Skeletal muscle satellite cell (primary cell): Measurements from ENCODE around the gene NUP133.
"Not testable (repeated sequence)": the region's sequence is repeated elsewhere in the genome, so short reads cannot be mapped to it uniquely, and the experiment has no call there.

Experiments
- H3K27me3 ChIP-seq: 2 replicates; pipeline ENCODE4 v1.7.0; 2013; ENCODE audit warnings: low read length; ENCODE audit not compliant: control insufficient read depth, insufficient read depth
- H3K36me3 ChIP-seq: 2 replicates; pipeline ENCODE4 v1.7.0; 2013; ENCODE audit warnings: mild to moderate bottlenecking, control low read depth, low read length; ENCODE audit not compliant: insufficient read depth
- H3K4me1 ChIP-seq: 2 replicates; pipeline ENCODE4 v1.7.0; 2013; ENCODE audit warnings: low read length; ENCODE audit not compliant: control insufficient read depth, insufficient read depth
- H3K4me2 ChIP-seq: 2 replicates; pipeline ENCODE4 v1.7.0; 2013; ENCODE audit warnings: mild to moderate bottlenecking, low read length
- H3K4me3 ChIP-seq: 2 replicates; pipeline ENCODE4 v1.7.0; 2013; ENCODE audit warnings: low read length
- H3K9ac ChIP-seq: 2 replicates; pipeline ENCODE4 v1.7.0; 2013; ENCODE audit warnings: mild to moderate bottlenecking, low read depth, low read length, moderate library complexity
- H3K9me3 ChIP-seq: replicated peaks from 2 replicates; pipeline ENCODE4 v1.7.0; 2013; ENCODE audit warnings: mild to moderate bottlenecking, control low read depth, low read length

The NUP133 gene

DNA sequence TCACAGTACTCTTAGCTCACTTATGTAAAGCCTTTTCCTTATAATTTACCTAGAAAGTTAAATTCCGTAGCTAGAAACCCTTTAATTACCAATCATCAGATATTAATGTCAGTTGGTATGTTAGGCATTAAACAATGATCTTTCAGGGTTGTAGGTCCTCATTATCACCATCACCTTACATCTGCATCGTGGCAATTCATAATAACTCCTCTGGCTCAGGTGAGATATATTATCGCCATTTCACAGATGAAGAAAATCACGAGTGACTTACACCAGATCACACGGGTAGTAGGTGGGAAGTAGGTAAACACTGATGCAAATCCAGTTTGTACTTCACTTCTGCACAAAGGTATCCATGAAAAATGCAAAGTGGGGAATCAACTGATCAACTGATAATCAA, 639 bp downstream of the NUP133 start:
- H3K9ac ChIP-seq: peak overlapping the region; percentile 89
- H3K9me3 ChIP-seq: no peaks in the 10 kb centered on the region
- peak overlapping the region; percentile 86 for H3K4me3 ChIP-seq
- peaks cover 21% of the 10 kb centered on the region for H3K4me1 ChIP-seq
- no peaks in the 10 kb centered on the region for H3K27me3 ChIP-seq
- peak overlapping the region; percentile 87 for H3K4me2 ChIP-seq
- H3K36me3 ChIP-seq: no peaks in the 10 kb centered on the region

DNA sequence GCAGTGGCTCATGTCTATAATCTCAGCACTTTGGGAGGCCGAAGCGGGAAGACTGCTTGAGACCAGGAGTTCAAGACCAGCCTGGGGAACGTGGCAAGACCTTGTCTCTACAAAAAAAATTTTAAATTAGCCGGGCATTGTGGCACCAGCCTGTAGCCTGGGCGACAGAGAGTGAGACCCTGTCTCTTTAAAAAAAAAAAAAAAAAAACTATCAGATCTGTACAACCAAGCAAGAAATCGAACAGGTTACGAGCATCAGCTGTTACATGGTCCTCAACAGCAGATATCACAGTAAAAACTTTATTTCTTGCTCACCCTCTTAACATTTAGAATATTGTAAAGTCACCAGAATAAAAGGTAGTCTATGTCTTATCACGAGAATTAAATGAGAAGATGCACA, 1.5 kb downstream of the NUP133 start:
- H3K27me3 ChIP-seq: no peaks in the 10 kb centered on the region
- peaks cover 21% of the 10 kb centered on the region for H3K4me1 ChIP-seq
- H3K4me2 ChIP-seq: peak overlapping the region; percentile 87
- H3K9me3 ChIP-seq: no peaks in the 10 kb centered on the region
- peak overlapping the region; percentile 89 for H3K9ac ChIP-seq
- peak overlapping the region; percentile 86 for H3K4me3 ChIP-seq
- H3K36me3 ChIP-seq: peaks cover 3% of the 10 kb centered on the region

DNA sequence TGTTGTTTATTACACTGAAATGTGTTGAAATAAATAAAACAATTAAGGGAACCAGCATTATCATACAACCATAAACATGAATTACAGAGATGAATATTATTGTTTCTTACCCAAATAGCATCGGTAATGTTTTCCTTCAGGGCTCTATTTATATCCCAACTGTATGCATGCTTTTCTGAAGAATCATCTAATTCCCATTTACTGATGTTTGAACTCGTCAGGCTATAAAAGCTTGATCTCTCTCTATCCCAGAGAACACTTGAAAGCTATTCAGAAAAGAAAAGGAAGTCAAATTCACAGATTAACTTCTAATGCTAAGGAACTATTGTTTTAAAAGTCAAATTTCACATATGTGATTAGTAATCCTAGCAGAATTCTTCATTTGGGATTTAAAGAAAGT, 12.4 kb downstream of the NUP133 start:
- Histone ChIP-seq H3K9me3 (no peaks in the 10 kb centered on the region), H3K9ac (no peak overlapping the region), H3K4me3 (no peak overlapping the region), H3K4me1 (no peaks in the 10 kb centered on the region), H3K36me3 (peaks cover 59% of the 10 kb centered on the region), H3K27me3 (no peaks in the 10 kb centered on the region), H3K4me2 (no peak overlapping the region)

DNA sequence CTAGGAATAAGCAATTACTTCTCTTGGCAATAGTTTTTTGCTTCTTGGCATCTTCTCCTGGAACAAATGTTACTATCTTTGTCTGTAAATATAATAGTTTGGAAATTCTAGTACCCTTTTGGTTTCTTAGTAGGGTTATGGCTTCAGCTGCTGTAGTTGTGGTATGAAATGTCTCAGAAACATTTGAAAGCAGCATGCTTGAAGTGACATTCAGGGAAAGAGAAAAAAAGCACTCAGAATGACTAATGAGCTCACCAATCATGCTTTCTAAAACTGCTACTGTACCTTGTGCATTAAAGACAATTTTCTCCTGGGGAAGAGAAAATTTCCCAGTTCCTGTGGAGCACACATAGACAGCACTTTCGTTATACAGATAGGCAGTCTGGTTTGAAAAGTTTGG, 21.0 kb downstream of the NUP133 start:
- Histone ChIP-seq H3K4me3 (no peak overlapping the region), H3K27me3 (no peaks in the 10 kb centered on the region), H3K4me1 (no peaks in the 10 kb centered on the region), H3K36me3 (peaks cover 41% of the 10 kb centered on the region), H3K4me2 (no peak overlapping the region), H3K9ac (no peak overlapping the region), H3K9me3 (no peaks in the 10 kb centered on the region)

DNA sequence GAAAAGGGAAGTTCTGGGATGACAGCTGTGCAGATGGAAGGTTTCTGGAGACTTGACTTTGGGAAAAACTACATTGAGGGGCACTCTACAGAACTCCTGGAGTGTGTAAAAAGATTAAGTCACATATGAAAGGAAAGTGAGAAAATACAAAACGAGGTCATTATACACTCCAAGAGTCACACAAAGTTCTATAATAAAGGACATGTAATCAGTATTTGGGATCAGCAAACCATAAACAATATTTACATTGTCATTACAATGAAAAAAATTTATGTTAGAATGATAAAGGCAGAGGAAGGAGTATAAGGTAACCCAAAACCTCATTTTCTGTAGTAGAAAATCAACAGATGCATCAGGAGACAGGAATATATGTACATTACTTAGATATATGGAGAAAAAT, 22.8 kb downstream of the NUP133 start:
- H3K36me3 ChIP-seq: peaks cover 45% of the 10 kb centered on the region
- H3K4me2 ChIP-seq: no peak overlapping the region
- H3K9ac ChIP-seq: no peak overlapping the region
- H3K27me3 ChIP-seq: no peaks in the 10 kb centered on the region
- no peaks in the 10 kb centered on the region for H3K9me3 ChIP-seq
- no peak overlapping the region for H3K4me3 ChIP-seq
- no peaks in the 10 kb centered on the region for H3K4me1 ChIP-seq

DNA sequence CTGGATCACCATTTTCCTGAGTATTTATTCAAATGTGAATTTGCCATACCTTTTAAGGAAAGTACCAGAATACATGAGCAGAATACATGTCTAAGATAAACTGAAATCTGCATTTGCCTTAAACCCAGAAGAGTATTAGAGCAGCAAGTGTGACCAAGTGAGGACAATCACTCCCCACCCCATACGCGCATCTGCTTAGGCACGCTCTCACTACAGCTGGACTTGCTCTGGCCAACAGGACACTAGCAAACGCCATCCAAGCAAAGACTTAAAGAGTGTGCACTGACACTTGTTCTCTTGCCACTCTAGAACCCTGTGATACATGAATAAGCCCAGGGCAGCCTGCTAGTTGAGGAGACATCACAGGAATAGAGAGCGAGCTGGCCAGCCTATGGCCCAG, 25.6 kb downstream of the NUP133 start:
- Histone ChIP-seq H3K9ac (no peak overlapping the region), H3K4me3 (no peak overlapping the region), H3K27me3 (no peaks in the 10 kb centered on the region), H3K36me3 (peaks cover 52% of the 10 kb centered on the region), H3K4me1 (no peaks in the 10 kb centered on the region), H3K9me3 (no peaks in the 10 kb centered on the region), H3K4me2 (no peak overlapping the region)

DNA sequence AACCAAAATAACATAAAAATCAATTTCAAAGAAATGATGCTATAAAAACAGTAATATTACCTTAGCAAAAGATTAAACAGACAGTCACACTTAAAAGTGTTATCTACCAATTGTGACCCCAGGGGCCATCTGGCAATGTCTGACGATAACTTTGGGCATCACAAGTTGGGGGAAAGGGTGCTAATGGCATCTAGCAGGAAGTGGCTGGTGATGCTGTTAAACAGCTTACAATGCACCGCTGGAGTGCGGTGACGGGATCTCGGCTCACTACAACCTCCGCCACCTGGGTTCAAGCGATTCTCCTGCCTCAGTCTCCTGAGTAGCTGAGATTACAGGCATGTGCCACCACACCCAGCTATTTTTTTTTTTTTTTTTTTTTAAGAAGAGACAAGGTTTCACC, 27.6 kb downstream of the NUP133 start:
- H3K36me3 ChIP-seq: peaks cover 43% of the 10 kb centered on the region
- no peak overlapping the region for H3K4me3 ChIP-seq
- no peaks in the 10 kb centered on the region for H3K27me3 ChIP-seq
- H3K9me3 ChIP-seq: no peaks in the 10 kb centered on the region
- H3K4me1 ChIP-seq: no peaks in the 10 kb centered on the region
- H3K4me2 ChIP-seq: no peak overlapping the region
- H3K9ac ChIP-seq: no peak overlapping the region

DNA sequence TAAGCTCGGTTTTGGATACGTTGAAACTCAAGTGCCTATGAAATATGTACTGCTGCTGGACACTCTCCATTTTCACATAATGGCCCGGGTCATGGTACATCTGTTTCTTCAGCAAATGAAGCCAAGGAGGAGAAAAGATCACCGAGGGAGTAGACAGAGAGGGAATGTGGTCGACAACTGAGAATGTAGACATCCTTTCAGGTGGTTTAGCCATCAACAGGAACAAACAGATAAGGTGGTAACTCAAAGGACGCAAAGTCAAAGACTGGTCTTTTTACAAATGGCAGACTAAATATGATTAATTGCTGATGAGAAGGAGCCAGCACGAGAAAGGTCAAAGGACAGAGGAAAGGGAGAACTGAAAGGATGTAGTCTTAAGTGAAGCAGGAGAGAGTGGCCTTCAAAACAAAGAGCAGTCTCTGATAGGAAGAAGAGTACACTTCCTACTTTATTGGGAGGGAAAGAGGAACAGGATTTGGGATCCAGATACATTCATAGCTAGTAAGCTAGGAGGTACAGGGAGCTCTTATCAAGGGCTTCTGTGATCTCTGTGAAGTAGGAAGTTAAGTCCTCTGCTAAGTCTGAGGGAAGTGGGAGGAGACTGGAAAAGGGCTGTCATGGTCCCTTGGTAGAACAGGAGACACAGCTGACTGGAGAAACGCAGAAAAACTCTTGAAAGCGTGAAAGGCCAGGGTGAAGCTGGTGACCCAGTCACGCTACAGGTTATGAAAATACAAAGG, 28.3 kb downstream of the NUP133 start:
- no peaks in the 10 kb centered on the region for H3K27me3 ChIP-seq
- H3K4me3 ChIP-seq: no peak overlapping the region
- no peaks in the 10 kb centered on the region for H3K9me3 ChIP-seq
- H3K36me3 ChIP-seq: peaks cover 41% of the 10 kb centered on the region
- H3K4me1 ChIP-seq: no peaks in the 10 kb centered on the region
- H3K4me2 ChIP-seq: no peak overlapping the region
- H3K9ac ChIP-seq: no peak overlapping the region

DNA sequence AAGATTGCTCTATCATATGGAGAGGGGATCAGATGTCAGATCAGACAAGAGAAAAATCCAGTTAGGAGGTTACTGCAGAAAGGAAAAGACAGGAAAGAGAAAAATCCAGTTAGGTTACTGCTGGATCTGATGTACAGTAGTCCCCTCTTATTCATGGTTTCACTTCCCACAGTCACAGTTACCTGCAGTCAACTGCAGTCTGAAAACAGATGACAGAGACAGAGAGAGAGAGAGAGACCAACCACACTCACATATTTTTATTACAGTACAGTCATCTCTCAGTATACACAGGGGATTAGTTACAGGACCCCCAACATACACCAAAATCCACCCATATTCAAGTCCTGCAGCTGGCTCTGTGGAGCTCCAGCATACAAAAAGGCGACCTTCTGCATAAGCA, 29.3 kb downstream of the NUP133 start:
- Histone ChIP-seq H3K4me1 (no peaks in the 10 kb centered on the region), H3K4me2 (no peak overlapping the region), H3K9me3 (no peaks in the 10 kb centered on the region), H3K27me3 (no peaks in the 10 kb centered on the region), H3K36me3 (peaks cover 45% of the 10 kb centered on the region), H3K9ac (no peak overlapping the region), H3K4me3 (no peak overlapping the region)

DNA sequence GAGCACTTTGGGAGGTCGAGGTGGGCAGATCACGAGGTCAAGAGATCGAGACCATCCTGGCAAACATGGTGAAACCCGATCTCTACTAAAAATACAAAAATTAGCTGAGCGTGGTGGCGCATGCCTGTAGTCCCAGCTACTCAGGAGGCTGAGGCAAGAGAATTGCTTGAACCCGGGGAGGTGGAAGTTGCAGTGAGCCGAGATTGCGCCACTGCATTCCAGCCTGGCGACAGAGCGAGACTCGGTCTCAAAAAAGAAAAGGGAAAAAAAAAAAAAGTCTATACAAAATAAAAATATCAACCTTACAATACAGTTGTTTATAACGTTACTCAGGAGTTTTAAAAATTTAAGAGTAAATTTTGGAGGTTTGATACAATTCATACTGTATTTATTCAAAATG, 32.3 kb downstream of the NUP133 start:
- H3K9ac ChIP-seq, H3K4me3 ChIP-seq, H3K27me3 ChIP-seq, H3K4me1 ChIP-seq, H3K4me2 ChIP-seq, H3K9me3 ChIP-seq: not testable (repeated sequence)
- peaks cover 44% of the 10 kb centered on the region for H3K36me3 ChIP-seq

DNA sequence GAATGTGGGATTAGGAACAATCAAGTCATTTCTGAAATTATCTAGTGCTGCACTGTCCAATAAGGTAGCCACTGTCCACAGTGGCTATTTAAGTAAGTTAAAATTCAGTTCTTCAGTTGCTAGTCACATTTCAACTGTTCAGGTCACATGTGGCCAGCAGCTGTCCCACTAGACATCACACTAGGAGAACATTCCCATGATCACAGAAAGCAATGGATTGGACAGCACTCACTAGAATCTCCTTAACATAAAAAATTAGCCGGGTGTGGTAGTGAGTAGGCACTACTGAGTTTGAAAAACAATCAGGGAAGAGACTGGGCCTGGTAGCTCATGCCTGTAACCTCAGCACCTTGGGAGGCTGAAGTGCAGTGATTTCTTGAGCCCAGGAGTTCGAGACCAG, 33.6 kb downstream of the NUP133 start:
- no peaks in the 10 kb centered on the region for H3K27me3 ChIP-seq
- no peak overlapping the region for H3K4me3 ChIP-seq
- no peak overlapping the region for H3K4me2 ChIP-seq
- H3K9me3 ChIP-seq: no peaks in the 10 kb centered on the region
- H3K4me1 ChIP-seq: no peaks in the 10 kb centered on the region
- H3K36me3 ChIP-seq: peaks cover 46% of the 10 kb centered on the region
- no peak overlapping the region for H3K9ac ChIP-seq

DNA sequence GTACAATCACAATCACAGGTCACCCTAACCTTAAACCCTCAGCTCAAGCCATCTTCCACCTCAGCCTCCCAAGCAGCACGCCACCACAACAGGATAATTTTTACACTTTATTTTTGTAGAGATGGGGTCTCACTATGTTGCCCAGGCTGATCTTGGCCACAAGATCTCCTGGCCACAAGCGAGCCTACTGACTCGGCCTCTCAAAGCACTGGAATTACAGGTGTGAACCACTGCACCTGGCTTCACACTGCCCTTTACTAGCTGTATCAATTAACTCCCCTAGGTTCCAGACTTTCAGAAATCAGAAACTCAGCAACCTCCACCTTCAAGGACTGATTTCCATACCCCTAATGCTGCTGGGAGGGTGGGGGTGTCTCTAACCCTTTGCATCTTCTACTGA, 37.0 kb downstream of the NUP133 start:
- no peak overlapping the region for H3K9ac ChIP-seq
- H3K27me3 ChIP-seq: no peaks in the 10 kb centered on the region
- H3K4me2 ChIP-seq: no peak overlapping the region
- H3K9me3 ChIP-seq: no peaks in the 10 kb centered on the region
- H3K4me3 ChIP-seq: no peak overlapping the region
- H3K4me1 ChIP-seq: no peaks in the 10 kb centered on the region
- peaks cover 50% of the 10 kb centered on the region for H3K36me3 ChIP-seq
